CMK (cell line): ENCODE data around the gene CALCOCO1.

Experiments used
- DNase-seq: peaks from one replicate; pipeline ENCODE4 v3.0.0-alpha.2; 2010; ENCODE audit warnings: low read depth

The CALCOCO1 gene

GRCh38 chr12:53660041-53660440, 67.2 kb downstream of the CALCOCO1 start:
- no peak for DNase-seq

- DNase-seq = no peak
Observed at GRCh38 chr12:53659571-53659981, 67.7 kb downstream of the CALCOCO1 start.

GRCh38 chr12:53659011-53659551, 68.2 kb downstream of the CALCOCO1 start:
- DNase-seq = no peak
